Suprapubic skin (tissue), 4 donors: ENCODE measurements around the gene IQGAP2. TPM values are rescaled to one million over a fixed set of nuclear protein-coding genes. Genes with fewer than 3 reads are reported as not detected.

Source experiments
- DNase-seq, 2 donors: peaks; one replicate each; pipeline ENCODE4 v3.0.0-alpha.2; 2019; ENCODE audit warnings: low spot score in 2 of 2
- H3K27ac ChIP-seq: fragments of 200-600 bp; sonication (generic); one replicate; pipeline ENCODE4 v1.5.1; 2019
- H3K27me3 ChIP-seq: fragments of 200-600 bp; sonication (generic); one replicate; pipeline ENCODE4 v1.5.1; 2019
- H3K36me3 ChIP-seq: fragments of 200-600 bp; sonication (generic); one replicate; pipeline ENCODE4 v1.5.1; 2019
- H3K4me1 ChIP-seq: fragments of 200-600 bp; sonication (generic); one replicate; pipeline ENCODE4 v1.5.1; 2019
- H3K4me3 ChIP-seq: fragments of 200-600 bp; sonication (generic); one replicate; pipeline ENCODE4 v1.5.1; 2019; ENCODE audit warnings: mild to moderate bottlenecking
- H3K9me3 ChIP-seq: fragments of 200-600 bp; sonication (generic); one replicate; pipeline ENCODE4 v1.5.1; 2019
- CTCF ChIP-seq, 2 donors: fragments of 200-600 bp in 1 of 2; fragments of 450-650 bp in 1 of 2; sonication (generic) in 1 of 2; IDR thresholded peaks; one replicate each; pipeline ENCODE4 v1.5.1; 2016 to 2019; ENCODE audit warnings: antibody characterized with exemption in 2 of 2, mild to moderate bottlenecking in 1 of 2, moderate library complexity in 1 of 2
- EP300 ChIP-seq: sonication (generic); formaldehyde crosslinking; IDR thresholded peaks from one replicate; pipeline ENCODE4 v1.6.1; 2017; ENCODE audit warnings: antibody characterized with exemption
- POLR2A ChIP-seq, 2 donors: fragments of 450-650 bp; IDR thresholded peaks; one replicate each; pipeline ENCODE4 v1.6.1; 2017; ENCODE audit warnings: antibody characterized with exemption in 2 of 2, mild to moderate bottlenecking in 2 of 2, moderate library complexity in 2 of 2
- POLR2AphosphoS5 ChIP-seq, 3 donors: sonication (generic); formaldehyde crosslinking; IDR thresholded peaks; one replicate each; pipeline ENCODE4 v1.6.1; 2017; ENCODE audit warnings: antibody characterized with exemption in 3 of 3
- WGBS: methylation state at CpG from one replicate; pipeline ENCODE4 v1.1.5; 2018; 5-methylcytosine and 5-hydroxymethylcytosine counted together
- total RNA-seq, 4 donors: library from RNA; depleted of rRNA; stranded (reverse); fragments of >200 nt; gene quantifications; one replicate each; pipeline ENCODE4 v1.1.0, GENCODE V29; 2016

Gene IQGAP2
- total RNA-seq, 4 donors from 2014 or later: 10.1 to 49.0 (median 12.8) TPM

- no peaks in the 10 kb centered on the region for H3K36me3 ChIP-seq
- WGBS: 86% methylated on average over 2 of the region's 2 CpGs
These were observed 125.7 kb downstream of the IQGAP2 start for GRCh38 chr5:76528547-76529331.

DNA sequence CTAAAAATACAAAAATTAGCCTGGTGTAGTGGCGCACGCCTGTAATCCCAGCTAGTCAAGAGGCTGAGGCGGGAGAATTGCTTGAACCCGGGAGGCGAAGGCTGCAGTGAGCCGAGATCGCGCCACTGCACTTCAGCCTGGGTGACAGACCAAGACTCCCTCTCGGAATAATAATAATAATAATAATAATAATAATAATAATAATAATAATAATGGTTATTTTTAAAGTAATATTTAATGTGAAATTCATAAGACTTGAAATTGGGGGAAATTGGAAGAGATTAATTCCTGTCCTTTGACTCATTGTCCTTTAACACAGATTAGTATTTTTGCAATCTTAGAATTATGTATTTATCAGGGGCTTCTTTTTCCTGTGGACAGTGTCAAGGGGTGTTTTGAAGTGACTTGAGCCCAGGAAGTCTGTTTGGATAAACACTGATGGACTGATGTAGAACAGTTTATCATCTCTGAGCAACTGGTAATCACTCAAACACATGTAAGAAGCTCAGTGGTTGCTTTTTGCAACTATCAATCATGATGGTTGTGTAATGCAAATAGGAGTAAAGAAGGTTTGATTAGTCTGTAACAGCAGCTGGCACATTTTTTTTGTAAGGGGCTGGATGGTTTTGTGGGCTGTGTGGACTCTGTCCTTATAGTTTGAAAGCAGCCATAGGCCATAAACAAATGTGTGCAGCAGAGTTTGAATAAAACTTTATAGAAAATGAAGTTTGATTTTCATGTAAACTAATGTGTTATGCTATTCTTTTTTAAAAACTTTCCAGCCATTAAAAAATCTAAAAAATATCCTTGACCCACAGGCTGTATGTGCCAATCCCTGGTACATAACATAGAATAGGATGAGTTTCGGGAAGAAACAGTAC, 126.6 kb downstream of the IQGAP2 start:
- 90% methylated on average over 10 of the region's 10 CpGs for WGBS
- no peak overlapping the region for H3K27ac ChIP-seq
- DNase-seq: no peak

More at GRCh38 chr5:76528547-76529331, 125.7 kb downstream of the IQGAP2 start:
- no peak for DNase-seq
- TF ChIP-seq POLR2AphosphoS5 (IDR thresholded peaks at IDR 0.05) (no peak), CTCF (IDR thresholded peaks at IDR 0.05) (no peak), POLR2A (IDR thresholded peaks at IDR 0.05) (no peak)
- H3K27me3 ChIP-seq: no peaks in the 10 kb centered on the region
- no peak overlapping the region for H3K4me3 ChIP-seq
- no peaks in the 10 kb centered on the region for H3K9me3 ChIP-seq
- no peak overlapping the region for H3K27ac ChIP-seq
- peaks cover 16% of the 10 kb centered on the region for H3K4me1 ChIP-seq

GRCh38 chr5:76532052-76532451, 129.0 kb downstream of the IQGAP2 start:
- DNase-seq: no peak
- WGBS: 92% methylated on average over 3 of the region's 3 CpGs

More for the DNA sequence above, 126.6 kb downstream of the IQGAP2 start:
- H3K4me3 ChIP-seq: no peak overlapping the region
- H3K4me1 ChIP-seq: peaks cover 16% of the 10 kb centered on the region
- TF ChIP-seq EP300 (no peak), POLR2AphosphoS5 (IDR thresholded peaks at IDR 0.05) (no peak), POLR2A (IDR thresholded peaks at IDR 0.05) (no peak), CTCF (IDR thresholded peaks at IDR 0.05) (no peak)
- no peaks in the 10 kb centered on the region for H3K36me3 ChIP-seq
- no peaks in the 10 kb centered on the region for H3K9me3 ChIP-seq
- H3K27me3 ChIP-seq: no peaks in the 10 kb centered on the region

GRCh38 chr5:76532973-76533372, 129.9 kb downstream of the IQGAP2 start:
- DNase-seq: no peak
- no peaks in the 10 kb centered on the region for H3K9me3 ChIP-seq
- no peak overlapping the region for H3K27ac ChIP-seq
- no peaks in the 10 kb centered on the region for H3K36me3 ChIP-seq
- 99% methylated on average over 4 of the region's 4 CpGs for WGBS
- no peak overlapping the region for H3K4me3 ChIP-seq
- TF ChIP-seq POLR2AphosphoS5 (IDR thresholded peaks at IDR 0.05): no peak
- TF ChIP-seq EP300: no peak
- no peak for TF ChIP-seq POLR2A (IDR thresholded peaks at IDR 0.05)
- no peak for TF ChIP-seq CTCF (IDR thresholded peaks at IDR 0.05)
- peaks cover 2% of the 10 kb centered on the region for H3K4me1 ChIP-seq
- H3K27me3 ChIP-seq: no peaks in the 10 kb centered on the region

More at GRCh38 chr5:76532052-76532451, 129.0 kb downstream of the IQGAP2 start:
- no peak for TF ChIP-seq POLR2AphosphoS5 (IDR thresholded peaks at IDR 0.05)
- TF ChIP-seq CTCF (IDR thresholded peaks at IDR 0.05): no peak
- TF ChIP-seq POLR2A (IDR thresholded peaks at IDR 0.05): no peak
- no peak for TF ChIP-seq EP300
- H3K9me3 ChIP-seq: no peaks in the 10 kb centered on the region
- H3K4me1 ChIP-seq: peaks cover 11% of the 10 kb centered on the region
- no peak overlapping the region for H3K4me3 ChIP-seq
- H3K27me3 ChIP-seq: no peaks in the 10 kb centered on the region
- H3K27ac ChIP-seq: no peak overlapping the region
- H3K36me3 ChIP-seq: no peaks in the 10 kb centered on the region

DNA sequence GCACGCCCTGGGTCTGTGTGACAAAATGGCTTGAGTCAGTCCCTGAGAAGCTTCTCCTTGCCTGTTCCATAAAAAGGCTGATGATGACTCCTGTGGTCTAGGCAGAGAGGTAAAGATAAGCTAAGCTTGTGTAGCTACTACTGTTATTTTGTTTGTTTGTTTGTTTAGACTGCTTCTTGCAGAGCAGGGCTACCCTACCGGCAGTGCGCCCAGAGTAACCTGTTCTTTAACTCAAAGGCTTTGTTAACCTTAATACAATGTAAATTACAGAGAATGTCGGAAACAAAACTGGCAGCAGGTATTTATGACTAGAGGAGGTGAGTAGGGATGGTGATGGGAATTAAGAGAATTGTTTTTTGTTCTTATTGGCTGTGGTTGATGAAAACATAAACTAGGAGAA, 132.5 kb downstream of the IQGAP2 start:
- Histone ChIP-seq H3K4me3 (no peak overlapping the region), H3K4me1 (no peaks in the 10 kb centered on the region), H3K36me3 (no peaks in the 10 kb centered on the region), H3K9me3 (no peaks in the 10 kb centered on the region), H3K27ac (no peak overlapping the region), H3K27me3 (no peaks in the 10 kb centered on the region)
- TF ChIP-seq POLR2AphosphoS5 (IDR thresholded peaks at IDR 0.05) (no peak), CTCF (IDR thresholded peaks at IDR 0.05) (no peak), POLR2A (IDR thresholded peaks at IDR 0.05) (no peak), EP300 (no peak)
- 90% methylated on average over 4 of the region's 4 CpGs for WGBS
- no peak for DNase-seq
